Activated CD4-positive, alpha-beta T cell treated with anti-CD3 and anti-CD28 coated beads, Interleukin-2, amount 10 ng/mL, durations not matched to agents 7 days and 5 days (primary cell): ENCODE results near the gene SLCO2A1. TPM values are rescaled to one million over a fixed set of nuclear protein-coding genes. Genes with fewer than 3 reads are reported as not detected.

Experiments used
- CTCF ChIA-PET: fragments of 350-600 bp; sonication (Branson Sonifier 250); formaldehyde crosslinking; loops from one replicate; lab custom pipeline; 2021; ENCODE audit warnings: antibody characterized with exemption; lab: Charles Lee
- POLR2A ChIA-PET: fragments of 350-600 bp; sonication (Branson Sonifier 250); formaldehyde crosslinking; loops from one replicate; lab custom pipeline; 2021; ENCODE audit warnings: antibody characterized with exemption; lab: Charles Lee
- DNase-seq: peaks from one replicate; pipeline ENCODE4 v3.0.0-alpha.2; 2020
- H3K27ac Mint-ChIP-seq: one replicate; pipeline ENCODE4 v1.8.0; 2021; ENCODE audit warnings: mild to moderate bottlenecking, moderate library complexity, mixed read lengths
- H3K27me3 Mint-ChIP-seq: one replicate; pipeline ENCODE4 v1.8.0; 2021; ENCODE audit warnings: mixed read lengths
- H3K36me3 Mint-ChIP-seq: one replicate; pipeline ENCODE4 v1.8.0; 2021; ENCODE audit warnings: low read depth, mixed read lengths
- H3K4me1 Mint-ChIP-seq: one replicate; pipeline ENCODE4 v1.8.0; 2021; ENCODE audit warnings: mixed read lengths
- H3K4me3 Mint-ChIP-seq: one replicate; pipeline ENCODE4 v1.8.0; 2021; ENCODE audit warnings: mild to moderate bottlenecking, moderate library complexity, mixed read lengths
- H3K9me3 Mint-ChIP-seq: one replicate; pipeline ENCODE4 v1.8.0; 2021; ENCODE audit warnings: mixed read lengths
- total RNA-seq, 2 experiments: library from RNA; stranded (reverse); gene quantifications; one replicate each; pipeline ENCODE4 v1.2.3, GENCODE V29; 2021

Gene SLCO2A1
- total RNA-seq, 2 experiments from 2014 or later = not detected

DNA sequence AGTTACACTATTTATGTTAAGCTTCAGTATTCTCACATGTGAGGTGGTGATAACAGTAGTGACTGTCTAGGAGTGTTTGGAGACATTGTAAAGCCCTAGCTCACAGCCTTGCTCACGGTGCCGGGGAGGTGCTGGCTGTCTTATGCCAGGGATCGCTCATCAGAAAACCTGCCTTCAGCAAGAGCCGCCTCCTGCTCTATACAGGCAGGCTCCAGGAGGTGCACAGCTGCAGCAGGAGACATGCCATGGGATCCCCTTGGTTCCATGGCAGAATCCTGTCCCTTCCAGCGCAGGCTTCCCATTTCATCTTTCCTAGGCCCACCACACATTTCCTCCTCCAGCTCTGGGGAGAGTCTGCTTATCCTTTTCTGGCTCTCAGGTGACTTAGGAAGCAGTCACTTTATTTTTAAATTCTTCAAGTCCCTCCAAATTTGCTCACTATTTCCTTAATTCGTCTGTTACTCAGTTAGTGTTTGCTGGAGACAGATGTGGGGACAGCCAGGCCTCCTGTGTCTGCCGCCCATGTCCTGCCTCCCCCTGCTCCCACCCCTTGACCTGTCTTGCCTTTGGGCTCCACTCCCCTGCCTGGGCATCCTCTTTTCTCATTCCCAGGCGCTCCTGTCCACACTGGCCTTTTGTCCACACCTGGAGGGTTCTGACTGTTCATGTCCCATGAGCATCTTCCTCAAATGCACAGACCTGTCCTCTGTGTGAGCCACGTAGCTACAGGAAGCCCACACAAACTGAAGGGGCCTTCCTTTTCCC lies 31.7 kb downstream of the SLCO2A1 start:
- Mint-ChIP-seq H3K4me1 (no peaks in the 10 kb centered on the region), H3K4me3 (no peak overlapping the region), H3K27ac (no peak overlapping the region), H3K27me3 (peaks cover 3% of the 10 kb centered on the region), H3K36me3 (no peaks in the 10 kb centered on the region), H3K9me3 (no peaks in the 10 kb centered on the region)
- no peak for DNase-seq
- ChIA-PET CTCF (no interaction called here), POLR2A (no interaction called here)

DNA sequence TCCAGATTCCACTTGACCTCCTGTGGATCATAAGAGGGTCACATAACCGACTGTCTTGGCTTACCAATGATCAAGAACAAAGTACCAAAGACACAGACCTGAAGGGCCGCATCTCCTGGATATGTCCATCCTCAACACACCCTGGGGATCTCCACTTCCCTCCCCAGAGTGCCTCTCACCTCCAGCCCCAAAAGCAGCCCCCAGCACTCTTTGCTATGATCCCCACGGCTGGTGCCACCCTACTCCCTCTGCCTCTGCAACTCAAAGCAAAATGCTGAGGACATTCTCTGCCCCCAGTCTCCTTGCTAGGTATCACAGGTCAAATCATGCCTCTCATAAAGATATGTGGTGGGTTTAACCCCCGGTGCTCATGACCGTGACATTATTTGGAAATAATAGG lies 32.7 kb downstream of the SLCO2A1 start:
- Mint-ChIP-seq H3K27ac (no peak overlapping the region), H3K27me3 (peaks cover 1% of the 10 kb centered on the region), H3K4me3 (no peak overlapping the region), H3K4me1 (no peaks in the 10 kb centered on the region), H3K36me3 (no peaks in the 10 kb centered on the region), H3K9me3 (no peaks in the 10 kb centered on the region)
- no peak for DNase-seq
- ChIA-PET CTCF (no interaction called here), POLR2A (no interaction called here)

DNA sequence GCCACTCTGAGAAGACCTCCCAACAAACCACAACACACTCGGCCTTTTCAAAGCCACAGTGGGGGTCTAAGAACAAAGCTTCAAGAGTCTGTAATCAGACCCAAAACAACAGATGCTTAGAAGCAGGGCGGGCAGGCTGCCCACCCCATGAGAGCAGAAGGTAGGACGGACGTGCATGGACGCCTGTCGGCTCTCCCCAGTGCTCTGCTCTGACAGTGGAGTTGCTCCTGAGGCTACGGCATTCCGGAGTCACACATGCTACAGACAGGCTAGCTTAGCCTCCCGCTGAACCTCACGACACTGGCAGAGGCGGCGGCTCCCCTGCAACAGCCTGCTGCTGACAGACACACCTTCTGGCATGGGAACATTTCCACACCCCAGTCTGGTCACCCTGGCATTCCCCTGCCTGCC lies 33.5 kb downstream of the SLCO2A1 start:
- ChIA-PET CTCF (no interaction called here), POLR2A (no interaction called here)
- Mint-ChIP-seq H3K4me3 (no peak overlapping the region), H3K4me1 (no peaks in the 10 kb centered on the region), H3K36me3 (no peaks in the 10 kb centered on the region), H3K9me3 (no peaks in the 10 kb centered on the region), H3K27ac (no peak overlapping the region), H3K27me3 (peaks cover 1% of the 10 kb centered on the region)
- no peak for DNase-seq

DNA sequence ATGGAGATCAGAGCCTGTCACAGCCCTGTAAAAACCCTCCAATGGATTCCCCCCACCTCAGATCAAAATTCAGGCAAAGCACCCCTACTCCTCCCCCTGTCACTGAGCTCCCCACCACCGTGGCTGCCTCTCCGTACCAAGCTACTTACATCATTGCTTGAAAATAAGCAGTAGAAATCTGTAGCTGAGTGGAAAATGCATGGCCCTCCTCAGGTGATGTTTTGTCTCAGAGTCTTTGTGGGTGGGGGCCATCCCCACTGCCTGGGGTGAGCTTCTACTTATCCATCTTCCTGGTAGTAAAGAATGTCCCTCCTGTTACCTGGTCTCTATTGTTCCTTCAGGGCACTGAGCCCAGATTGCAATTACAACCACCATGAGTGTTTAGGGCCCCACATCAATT lies 34.5 kb downstream of the SLCO2A1 start:
- CTCF ChIA-PET = no interaction called here
- no peak overlapping the region for H3K27ac Mint-ChIP-seq
- POLR2A ChIA-PET = no interaction called here
- H3K4me1 Mint-ChIP-seq = no peaks in the 10 kb centered on the region
- H3K9me3 Mint-ChIP-seq = no peaks in the 10 kb centered on the region
- DNase-seq = no peak
- H3K4me3 Mint-ChIP-seq = no peak overlapping the region
- no peaks in the 10 kb centered on the region for H3K36me3 Mint-ChIP-seq
- H3K27me3 Mint-ChIP-seq = peaks cover 1% of the 10 kb centered on the region

DNA sequence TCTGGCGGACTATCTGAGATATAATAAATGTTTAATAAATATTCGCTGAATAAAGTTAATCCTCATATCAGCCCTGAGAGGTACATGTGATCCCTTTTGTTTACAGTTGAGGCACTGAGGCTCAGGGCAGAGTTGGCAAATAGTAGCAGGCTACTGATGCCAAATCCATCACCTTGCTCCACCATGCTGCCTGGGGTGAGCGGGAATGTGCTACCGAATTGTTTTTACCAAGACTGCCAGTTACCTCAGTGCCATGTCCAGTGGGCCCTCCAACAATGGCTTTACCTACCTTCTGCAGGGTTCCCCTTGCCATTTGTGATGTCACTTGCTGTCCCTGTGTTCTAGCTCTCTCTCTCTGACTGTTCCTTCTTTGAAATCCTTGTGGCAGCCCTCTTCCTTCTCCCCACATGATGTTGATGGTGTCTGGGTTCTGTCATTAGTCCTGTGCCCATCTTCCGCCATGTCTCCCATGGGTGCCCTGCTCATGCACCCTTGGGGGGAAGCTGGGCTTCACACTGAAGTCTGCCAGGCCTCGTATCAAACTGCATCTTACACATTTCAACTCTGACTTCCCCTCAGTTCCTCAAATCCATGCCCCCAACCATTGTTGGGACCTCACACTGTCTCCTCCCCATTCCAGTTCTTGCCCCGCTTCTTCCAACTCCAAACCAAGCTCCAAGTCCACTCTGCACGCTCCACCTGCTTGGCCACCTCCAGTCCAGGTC lies 35.4 kb downstream of the SLCO2A1 start:
- Mint-ChIP-seq H3K4me1 (no peaks in the 10 kb centered on the region), H3K4me3 (no peak overlapping the region), H3K9me3 (no peaks in the 10 kb centered on the region), H3K27me3 (peaks cover 4% of the 10 kb centered on the region), H3K27ac (no peak overlapping the region), H3K36me3 (no peaks in the 10 kb centered on the region)
- CTCF ChIA-PET = no interaction called here
- DNase-seq = no peak
- POLR2A ChIA-PET = no interaction called here

DNA sequence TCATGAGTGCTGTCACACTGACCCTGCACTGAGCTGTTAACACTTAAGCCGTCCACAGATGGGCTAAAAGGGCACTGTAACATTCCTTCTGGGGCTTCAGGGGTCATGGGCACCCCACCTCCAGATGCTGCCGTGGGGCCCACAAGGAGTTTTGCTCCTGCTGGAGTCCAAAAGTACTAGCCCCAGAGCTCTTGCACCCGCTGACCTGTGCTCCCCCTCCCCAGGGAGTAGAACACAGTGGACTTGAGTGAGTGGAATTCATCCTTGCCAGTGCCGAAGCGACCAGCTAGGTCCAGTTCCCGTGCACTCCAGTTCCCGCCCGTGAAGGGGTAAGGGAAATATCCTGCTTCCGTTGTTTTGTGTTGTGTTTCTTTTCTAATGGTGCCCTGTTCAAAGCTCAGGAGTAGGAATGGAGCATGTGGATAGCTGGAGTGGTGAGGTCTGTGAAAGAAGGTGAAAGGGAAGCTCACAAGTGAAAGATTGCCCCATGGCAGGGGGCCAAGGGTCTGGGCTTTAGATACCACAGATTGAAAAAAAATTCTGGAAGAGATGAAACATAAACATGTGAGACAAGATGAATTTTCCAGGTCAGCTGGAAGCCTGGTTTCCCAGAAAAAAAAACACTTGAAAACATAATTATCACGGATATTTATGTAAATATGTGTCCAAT lies 36.6 kb downstream of the SLCO2A1 start:
- Mint-ChIP-seq H3K36me3 (no peaks in the 10 kb centered on the region), H3K4me3 (no peak overlapping the region), H3K27me3 (peaks cover 6% of the 10 kb centered on the region), H3K4me1 (no peaks in the 10 kb centered on the region), H3K27ac (no peak overlapping the region), H3K9me3 (no peaks in the 10 kb centered on the region)
- no peak for DNase-seq
- ChIA-PET CTCF (interaction anchor here (1.4 kb wide), 1 partner anchor 1084 kb away, joined by 3 read pairs; no protein-coding TSS in a partner anchor), POLR2A (no interaction called here)

DNA sequence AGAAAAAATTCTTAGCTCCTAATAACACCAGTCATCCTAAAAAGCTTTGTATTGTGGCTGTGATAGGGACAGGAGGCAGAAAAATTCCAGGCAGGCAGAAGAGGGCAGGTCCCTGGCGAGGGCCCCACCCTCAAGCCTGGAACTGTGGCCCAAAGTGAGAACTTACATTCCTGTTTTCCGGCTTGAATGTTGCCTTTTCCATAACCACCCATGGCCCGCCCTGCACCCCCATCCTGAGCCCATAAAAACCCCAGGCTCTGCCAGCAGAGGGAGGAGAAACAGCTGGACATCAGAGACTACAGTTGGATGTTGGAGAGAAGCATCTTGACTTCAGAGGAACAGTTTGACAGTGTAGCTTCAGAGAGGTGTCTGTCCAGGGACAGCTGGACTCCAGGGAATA lies 37.3 kb downstream of the SLCO2A1 start:
- H3K27me3 Mint-ChIP-seq = peaks cover 6% of the 10 kb centered on the region
- H3K4me3 Mint-ChIP-seq = no peak overlapping the region
- no peaks in the 10 kb centered on the region for H3K4me1 Mint-ChIP-seq
- no peak overlapping the region for H3K27ac Mint-ChIP-seq
- CTCF ChIA-PET = interaction anchor here (1.4 kb wide), 1 partner anchor 1084 kb away, joined by 3 read pairs; no protein-coding TSS in a partner anchor
- POLR2A ChIA-PET = no interaction called here
- no peak for DNase-seq
- H3K9me3 Mint-ChIP-seq = no peaks in the 10 kb centered on the region
- H3K36me3 Mint-ChIP-seq = no peaks in the 10 kb centered on the region

- no peak overlapping the region for H3K4me3 Mint-ChIP-seq
- H3K9me3 Mint-ChIP-seq = no peaks in the 10 kb centered on the region
- DNase-seq = no peak
- CTCF ChIA-PET = no interaction called here
- no peak overlapping the region for H3K27ac Mint-ChIP-seq
- POLR2A ChIA-PET = no interaction called here
- no peaks in the 10 kb centered on the region for H3K4me1 Mint-ChIP-seq
- peaks cover 6% of the 10 kb centered on the region for H3K27me3 Mint-ChIP-seq
- no peaks in the 10 kb centered on the region for H3K36me3 Mint-ChIP-seq
Measured at GRCh38 chr3:133991637-133992036, 38.1 kb downstream of the SLCO2A1 start.

- ChIA-PET CTCF (no interaction called here), POLR2A (no interaction called here)
- Mint-ChIP-seq H3K4me3 (no peak overlapping the region), H3K27ac (no peak overlapping the region), H3K4me1 (no peaks in the 10 kb centered on the region), H3K36me3 (no peaks in the 10 kb centered on the region), H3K9me3 (no peaks in the 10 kb centered on the region), H3K27me3 (peaks cover 9% of the 10 kb centered on the region)
- no peak for DNase-seq
Measured at GRCh38 chr3:133991209-133991608, 38.5 kb downstream of the SLCO2A1 start.

DNA sequence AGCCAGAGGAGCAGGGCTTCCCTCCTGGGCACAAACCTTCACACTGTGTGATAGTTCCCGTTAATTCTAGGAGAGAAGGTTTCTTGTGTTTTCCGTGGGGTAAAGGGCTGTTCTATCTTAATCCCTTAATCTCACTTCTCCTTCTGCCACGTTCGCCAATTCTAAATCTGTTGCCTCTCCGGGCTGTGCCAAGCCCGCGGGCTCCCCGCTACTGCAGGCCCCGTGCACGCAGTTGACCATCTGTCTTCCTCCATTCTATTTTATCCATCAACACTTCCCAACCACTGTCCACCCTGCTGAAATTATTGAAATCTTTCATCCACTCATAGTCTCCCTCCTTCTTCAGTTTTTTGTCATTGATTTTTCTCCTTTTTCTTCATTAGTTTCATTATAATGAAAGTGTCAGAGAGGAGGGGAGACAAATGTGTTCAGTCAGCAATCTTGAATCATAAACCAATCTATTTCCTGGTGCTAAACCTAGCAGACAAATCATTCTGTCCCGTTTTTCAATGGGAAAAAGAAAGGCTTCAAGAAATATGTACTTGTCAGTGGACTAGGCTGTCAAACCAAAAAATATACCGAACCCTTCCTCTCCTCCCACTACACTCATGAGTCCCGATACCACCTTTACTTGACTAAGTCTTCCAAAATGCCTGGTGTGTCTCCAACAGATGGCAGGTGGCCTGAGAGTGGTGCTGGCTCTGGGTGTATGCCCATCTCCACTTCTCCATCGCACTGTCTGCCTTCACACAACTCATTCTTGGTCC lies 39.6 kb downstream of the SLCO2A1 start:
- no peak for DNase-seq
- Mint-ChIP-seq H3K27ac (no peak overlapping the region), H3K36me3 (no peaks in the 10 kb centered on the region), H3K4me1 (no peaks in the 10 kb centered on the region), H3K9me3 (no peaks in the 10 kb centered on the region), H3K4me3 (no peak overlapping the region), H3K27me3 (peaks cover 14% of the 10 kb centered on the region)
- POLR2A ChIA-PET = no interaction called here
- CTCF ChIA-PET = no interaction called here

- Mint-ChIP-seq H3K27me3 (peaks cover 13% of the 10 kb centered on the region), H3K36me3 (no peaks in the 10 kb centered on the region), H3K27ac (no peak overlapping the region), H3K4me3 (no peak overlapping the region), H3K9me3 (no peaks in the 10 kb centered on the region), H3K4me1 (no peaks in the 10 kb centered on the region)
- DNase-seq = no peak
- ChIA-PET CTCF (no interaction called here), POLR2A (no interaction called here)
Measured at GRCh38 chr3:133988631-133989161, 41.0 kb downstream of the SLCO2A1 start.

GRCh38 chr3:133987948-133988484 lies 41.7 kb downstream of the SLCO2A1 start:
- H3K27ac Mint-ChIP-seq = no peak overlapping the region
- H3K4me3 Mint-ChIP-seq = no peak overlapping the region
- H3K27me3 Mint-ChIP-seq = peaks cover 13% of the 10 kb centered on the region
- no peaks in the 10 kb centered on the region for H3K36me3 Mint-ChIP-seq
- no peaks in the 10 kb centered on the region for H3K9me3 Mint-ChIP-seq
- no peak for DNase-seq
- no peaks in the 10 kb centered on the region for H3K4me1 Mint-ChIP-seq
- ChIA-PET POLR2A (no interaction called here), CTCF (no interaction called here)
